CD4-positive, alpha-beta T cell (primary cell): ENCODE results near the gene ECHS1. TPM values are rescaled to one million over a fixed set of nuclear protein-coding genes. Genes with fewer than 3 reads are reported as not detected.

Source experiments
- ATAC-seq: fragments of 200-7000 bp; cut with Tn5 transposase; one replicate; pipeline ENCODE4 v1.10.0; 2022; ENCODE audit warnings: mild to moderate bottlenecking; ENCODE audit not compliant: poor library complexity
- CTCF ChIA-PET: fragments of 350-600 bp; sonication (Branson Sonifier 250); formaldehyde crosslinking; loops from one replicate; lab custom pipeline; 2021; ENCODE audit warnings: antibody characterized with exemption, inconsistent platforms; lab: Charles Lee
- POLR2A ChIA-PET: fragments of 350-600 bp; sonication (Branson Sonifier 250); formaldehyde crosslinking; loops from one replicate; lab custom pipeline; 2021; ENCODE audit warnings: antibody characterized with exemption, inconsistent platforms; lab: Charles Lee
- DNase-seq, 14 experiments: peaks; one replicate each; pipeline ENCODE4 v3.0.0-alpha.2; 2013 to 2020; ENCODE audit warnings: mixed read lengths in 2 of 14
- H3K27ac ChIP-seq, 2 donors: one replicate each; pipeline versions ENCODE4 v1.5.1 to v1.7.0; 2013; ENCODE audit warnings: low read length in 2 of 2, low read depth in 1 of 2, mild to moderate bottlenecking in 1 of 2
- H3K27me3 ChIP-seq, 2 experiments: 1 replicate in 1 of 2; 2 replicates in 1 of 2; pipeline versions ENCODE4 v1.6.1 to v1.7.0; 2013; ENCODE audit warnings: low read length in 2 of 2, control low read depth in 1 of 2, mild to moderate bottlenecking in 1 of 2, moderate library complexity in 1 of 2; ENCODE audit not compliant: insufficient read depth in 2 of 2, control insufficient read depth in 1 of 2
- H3K36me3 ChIP-seq: one replicate; pipeline ENCODE4 v1.6.1; 2013; ENCODE audit warnings: low read length, control low read depth; ENCODE audit not compliant: insufficient read depth
- H3K4me1 ChIP-seq: one replicate; pipeline ENCODE4 v1.6.1; 2013; ENCODE audit warnings: low read length, control low read depth; ENCODE audit not compliant: insufficient read depth
- H3K4me3 ChIP-seq: one replicate; pipeline ENCODE4 v1.5.1; 2013; ENCODE audit warnings: mild to moderate bottlenecking, low read length, moderate library complexity
- H3K9me3 ChIP-seq, 2 experiments: 1 replicate in 1 of 2; 2 replicates in 1 of 2; pipeline versions ENCODE4 v1.6.1 to v1.7.0; 2013; ENCODE audit warnings: low read length in 2 of 2, mild to moderate bottlenecking in 2 of 2, control low read depth in 1 of 2, moderate library complexity in 1 of 2; ENCODE audit not compliant: control insufficient read depth in 1 of 2, insufficient read depth in 1 of 2
- H3K27ac Mint-ChIP-seq: one replicate; pipeline ENCODE4 v1.8.0; 2020; ENCODE audit warnings: mixed read lengths
- H3K27me3 Mint-ChIP-seq: one replicate; pipeline ENCODE4 v1.8.0; 2021; ENCODE audit warnings: mixed read lengths
- H3K36me3 Mint-ChIP-seq: one replicate; pipeline ENCODE4 v1.8.0; 2021; ENCODE audit warnings: low read depth, mixed read lengths
- H3K4me1 Mint-ChIP-seq: one replicate; pipeline ENCODE4 v1.8.0; 2021; ENCODE audit warnings: low read depth, mixed read lengths
- H3K4me3 Mint-ChIP-seq: one replicate; pipeline ENCODE4 v1.8.0; 2020; ENCODE audit warnings: mild to moderate bottlenecking, mixed read lengths
- H3K9me3 Mint-ChIP-seq: one replicate; pipeline ENCODE4 v1.8.0; 2020; ENCODE audit warnings: mixed read lengths
- CTCF ChIP-seq: fragments of 200-600 bp; IDR thresholded peaks from one replicate; pipeline ENCODE4 v1.8.0; 2022; ENCODE audit warnings: antibody characterized with exemption, mild to moderate bottlenecking
- intact Hi-C, 2 experiments: fragments of 100-400 bp; cut with DNase I in 1 of 2; cut with micrococcal nuclease in 1 of 2; formaldehyde crosslinking; loops; one replicate each; pipeline versions ENCODE4 v1.15.1 to v1.9.0; 2023 to 2025; cut with DNase I, micrococcal nuclease
- total RNA-seq, 174 experiments: library from RNA in 2 of 174; stranded (reverse) in 2 of 174; gene quantifications; one replicate each; pipeline ENCODE4 v1.2.3 and lab custom pipeline; 2021 to 2026

Gene ECHS1
- total RNA-seq, 2 experiments from 2014 or later, result 7.6 to 8.3 TPM

- intact Hi-C loops, result loop anchor here (1.0 to 5.0 kb wide), 3 partner anchors 14 to 52 kb away; partner anchors contain the start of genes ECHS1 (in 1 of the 2) and MTG1 (in 1 of the 2)
- ChIA-PET CTCF (no interaction called here), POLR2A (no interaction called here)
- Mint-ChIP-seq H3K27ac (no peak overlapping the region), H3K4me1 (no peaks in the 10 kb centered on the region), H3K4me3 (no peak overlapping the region), H3K9me3 (no peaks in the 10 kb centered on the region), H3K27me3 (peaks cover 23% of the 10 kb centered on the region), H3K36me3 (no peaks in the 10 kb centered on the region)
- no peak overlapping the region for H3K4me3 ChIP-seq
- DNase-seq, result no peak
- peaks cover 0 to 2% of the 10 kb centered on the region in 2 experiments for H3K9me3 ChIP-seq
- no peak for TF ChIP-seq CTCF
- H3K36me3 ChIP-seq, result no peaks in the 10 kb centered on the region
- peaks cover 19 to 20% of the 10 kb centered on the region in 2 experiments for H3K27me3 ChIP-seq
- ATAC-seq, result no peak
- H3K4me1 ChIP-seq, result peaks cover 38% of the 10 kb centered on the region
- no peak overlapping the region for H3K27ac ChIP-seq
These were observed 33.3 kb downstream of the ECHS1 start for GRCh38 chr10:133339708-133340380.

GRCh38 chr10:133338080-133339071, 34.8 kb downstream of the ECHS1 start:
- no peaks in the 10 kb centered on the region for H3K9me3 Mint-ChIP-seq
- intact Hi-C loops, result loop anchor here (5.0 kb wide), 2 partner anchors 34 to 54 kb away; partner anchors contain the start of genes ECHS1 (in 1 of the 2) and MTG1 (in 1 of the 2)
- H3K36me3 Mint-ChIP-seq, result no peaks in the 10 kb centered on the region
- peaks cover 0 to 13% of the 10 kb centered on the region in 2 experiments for H3K9me3 ChIP-seq
- peaks cover 13% of the 10 kb centered on the region for H3K27me3 Mint-ChIP-seq
- H3K4me1 ChIP-seq, result peaks cover 41% of the 10 kb centered on the region
- no peak for TF ChIP-seq CTCF
- ChIA-PET CTCF (no interaction called here), POLR2A (no interaction called here)
- no peak overlapping the region for H3K27ac Mint-ChIP-seq
- no peak overlapping the region for H3K4me3 ChIP-seq
- no peaks in the 10 kb centered on the region for H3K4me1 Mint-ChIP-seq
- H3K4me3 Mint-ChIP-seq, result no peak overlapping the region
- peaks cover 8 to 10% of the 10 kb centered on the region in 2 experiments for H3K27me3 ChIP-seq
- DNase-seq (no peak), ATAC-seq (no peak)
- H3K36me3 ChIP-seq, result no peaks in the 10 kb centered on the region
- H3K27ac ChIP-seq, result no peak overlapping the region

- no peak for DNase-seq
- Mint-ChIP-seq H3K27me3 (peaks cover 14% of the 10 kb centered on the region), H3K27ac (no peak overlapping the region), H3K36me3 (peaks cover 4% of the 10 kb centered on the region), H3K4me1 (peaks cover 6% of the 10 kb centered on the region), H3K9me3 (peaks cover 4% of the 10 kb centered on the region), H3K4me3 (no peak overlapping the region)
- H3K4me1 ChIP-seq, result peaks cover 41% of the 10 kb centered on the region
- TF ChIP-seq CTCF, result no peak
- intact Hi-C loops, result loop anchor here (2.0 to 5.0 kb wide), 4 partner anchors 19 to 55 kb away; partner anchors contain the start of genes ECHS1 (in 1 of the 2), FUOM (in 1 of the 2) and MTG1 (in 1 of the 2)
- no peaks in the 10 kb centered on the region for H3K36me3 ChIP-seq
- H3K27me3 ChIP-seq, result peaks cover 0 to 1% of the 10 kb centered on the region in 2 experiments
- no peak overlapping the region for H3K27ac ChIP-seq
- peaks cover 0 to 13% of the 10 kb centered on the region in 2 experiments for H3K9me3 ChIP-seq
- ChIA-PET CTCF (no interaction called here), POLR2A (interaction anchor here (1.5 to 2.0 kb wide), 2 partner anchors 20 to 41 kb away, joined by 6 to 8 read pairs; partner anchors contain the start of genes FUOM and PAOX)
- ATAC-seq, result no peak
- H3K4me3 ChIP-seq, result peak overlapping the region; percentile 58
These were observed 35.8 kb downstream of the ECHS1 start for GRCh38 chr10:133337370-133337725.
